Kidney (tissue), 14 donors: ENCODE data around the gene IDH3G. TPM values are rescaled to one million over a fixed set of nuclear protein-coding genes. Genes with fewer than 3 reads are reported as not detected.

Experiments
- DNase-seq, 5 donors: peaks; one replicate each; pipeline ENCODE4 v3.0.0-alpha.2; 2013 to 2020
- FAIRE-seq: peaks from 2 replicates; lab custom pipeline; 2012; peaks lifted over from hg19 to GRCh38; lab: Jason Lieb, UNC
- H3K27ac ChIP-seq, 2 donors: one replicate each; pipeline ENCODE4 v1.7.0; 2013; ENCODE audit warnings: low read depth in 2 of 2, low read length in 2 of 2, inconsistent platforms in 1 of 2
- H3K27me3 ChIP-seq: one replicate; pipeline ENCODE4 v1.7.1; 2013; ENCODE audit warnings: low read length, inconsistent platforms; ENCODE audit not compliant: control insufficient read depth, insufficient read depth
- H3K36me3 ChIP-seq, 3 donors: one replicate each; pipeline versions ENCODE4 v1.7.0 to v1.7.1; 2013; ENCODE audit warnings: low read length in 3 of 3, control low read depth in 1 of 3, inconsistent platforms in 1 of 3; ENCODE audit not compliant: insufficient read depth in 3 of 3, control insufficient read depth in 2 of 3
- H3K4me1 ChIP-seq, 3 donors: one replicate each; pipeline versions ENCODE4 v1.7.0 to v1.7.1; 2013; ENCODE audit warnings: low read length in 3 of 3, inconsistent platforms in 1 of 3, low read depth in 1 of 3; ENCODE audit not compliant: control insufficient read depth in 2 of 3, insufficient read depth in 2 of 3
- H3K4me3 ChIP-seq, 3 donors: one replicate each; pipeline versions ENCODE4 v1.7.0 to v1.8.1; 2013; ENCODE audit warnings: low read length in 3 of 3, control low read depth in 1 of 3, inconsistent platforms in 1 of 3
- H3K9ac ChIP-seq, 3 donors: one replicate each; pipeline versions ENCODE4 v1.7.0 to v1.7.1; 2013; ENCODE audit warnings: low read length in 3 of 3, control low read depth in 1 of 3, inconsistent platforms in 1 of 3
- H3K9me3 ChIP-seq, 3 donors: one replicate each; pipeline versions ENCODE4 v1.7.0 to v1.7.1; 2013; ENCODE audit warnings: low read length in 3 of 3, control low read depth in 1 of 3, inconsistent platforms in 1 of 3; ENCODE audit not compliant: control insufficient read depth in 2 of 3, insufficient read depth in 1 of 3
- intact Hi-C: fragments of 100-400 bp; cut with DNase I; formaldehyde crosslinking; loops from one replicate; pipeline ENCODE4 v1.11.1; 2022
- polyA plus RNA-seq: library from polyadenylated mRNA; stranded (reverse); fragments of 350-450 nt; fragmentation: Illumina TruSeq; extraction: RNeasy Lipid Tissue Mini Kit (QIAGEN cat#74804); gene quantifications from one replicate; pipeline ENCODE4 v1.2.3, GENCODE V29; 2014; ENCODE audit warnings: low read depth, low replicate concordance; ENCODE audit not compliant: insufficient read depth
- total RNA-seq: library from RNA; stranded (reverse); fragmentation: NEBNext Ultra II Directional; extraction: Animal tissue kit (Norgen Biotek cat#: 25700); gene quantifications from one replicate; pipeline ENCODE4 v1.2.1, GENCODE V29; 2021
- TF ChIP-seq, protein P1 (sequence below): IDR thresholded peaks from 3 replicates; pipeline ENCODE4 v1.5.1; 2012; ENCODE audit warnings: mild to moderate bottlenecking, moderate library complexity, borderline replicate concordance; ENCODE audit not compliant: insufficient read depth; ENCODE audit errors: extremely low read depth
- donor health status: control.
- donor health status: control.
- donor health status: control.
- donor health status: control.
- donor health status: control.
- donor health status: DM: yes; HTN: yes; CAD: no.
- donor health status: Normal renal cell carcinoma (clear cell type).

IDH3G gene
- total and polyA plus RNA-seq, 2 donors from 2014 or later, result 62.1 to 100 TPM

- no peak overlapping the region for H3K9ac ChIP-seq
- H3K27me3 ChIP-seq, result no peaks in the 10 kb centered on the region
- no peak overlapping the region for H3K27ac ChIP-seq
- no peak for FAIRE-seq
- no peaks in the 10 kb centered on the region for H3K36me3 ChIP-seq
- TF ChIP-seq, protein P1, sequence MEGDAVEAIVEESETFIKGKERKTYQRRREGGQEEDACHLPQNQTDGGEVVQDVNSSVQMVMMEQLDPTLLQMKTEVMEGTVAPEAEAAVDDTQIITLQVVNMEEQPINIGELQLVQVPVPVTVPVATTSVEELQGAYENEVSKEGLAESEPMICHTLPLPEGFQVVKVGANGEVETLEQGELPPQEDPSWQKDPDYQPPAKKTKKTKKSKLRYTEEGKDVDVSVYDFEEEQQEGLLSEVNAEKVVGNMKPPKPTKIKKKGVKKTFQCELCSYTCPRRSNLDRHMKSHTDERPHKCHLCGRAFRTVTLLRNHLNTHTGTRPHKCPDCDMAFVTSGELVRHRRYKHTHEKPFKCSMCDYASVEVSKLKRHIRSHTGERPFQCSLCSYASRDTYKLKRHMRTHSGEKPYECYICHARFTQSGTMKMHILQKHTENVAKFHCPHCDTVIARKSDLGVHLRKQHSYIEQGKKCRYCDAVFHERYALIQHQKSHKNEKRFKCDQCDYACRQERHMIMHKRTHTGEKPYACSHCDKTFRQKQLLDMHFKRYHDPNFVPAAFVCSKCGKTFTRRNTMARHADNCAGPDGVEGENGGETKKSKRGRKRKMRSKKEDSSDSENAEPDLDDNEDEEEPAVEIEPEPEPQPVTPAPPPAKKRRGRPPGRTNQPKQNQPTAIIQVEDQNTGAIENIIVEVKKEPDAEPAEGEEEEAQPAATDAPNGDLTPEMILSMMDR, result no peak
- H3K9me3 ChIP-seq, result no peaks in the 10 kb centered on the region
- intact Hi-C loops, result no loop called here
- no peak for DNase-seq
- H3K4me1 ChIP-seq, result no peaks in the 10 kb centered on the region
- H3K4me3 ChIP-seq, result no peak overlapping the region
Observed at GRCh38 chrX:153827016-153827415, 32.8 kb upstream of the IDH3G start.

GRCh38 chrX:153825042-153825441, 30.9 kb upstream of the IDH3G start:
- Histone ChIP-seq H3K27me3 (no peaks in the 10 kb centered on the region), H3K4me3 (no peak overlapping the region), H3K27ac (no peak overlapping the region), H3K36me3 (no peaks in the 10 kb centered on the region), H3K9me3 (no peaks in the 10 kb centered on the region), H3K9ac (no peak overlapping the region), H3K4me1 (no peaks in the 10 kb centered on the region)
- DNase-seq (no peak), FAIRE-seq (no peak)
- intact Hi-C loops, result no loop called here
- TF ChIP-seq, protein P1, result no peak

GRCh38 chrX:153824348-153824747, 30.2 kb upstream of the IDH3G start:
- Histone ChIP-seq H3K27ac (no peak overlapping the region), H3K4me3 (no peak overlapping the region), H3K9me3 (no peaks in the 10 kb centered on the region), H3K36me3 (no peaks in the 10 kb centered on the region), H3K9ac (no peak overlapping the region), H3K27me3 (no peaks in the 10 kb centered on the region), H3K4me1 (no peaks in the 10 kb centered on the region)
- intact Hi-C loops, result no loop called here
- DNase-seq, result no peak
- no peak for FAIRE-seq
- TF ChIP-seq, protein P1, result no peak

DNA sequence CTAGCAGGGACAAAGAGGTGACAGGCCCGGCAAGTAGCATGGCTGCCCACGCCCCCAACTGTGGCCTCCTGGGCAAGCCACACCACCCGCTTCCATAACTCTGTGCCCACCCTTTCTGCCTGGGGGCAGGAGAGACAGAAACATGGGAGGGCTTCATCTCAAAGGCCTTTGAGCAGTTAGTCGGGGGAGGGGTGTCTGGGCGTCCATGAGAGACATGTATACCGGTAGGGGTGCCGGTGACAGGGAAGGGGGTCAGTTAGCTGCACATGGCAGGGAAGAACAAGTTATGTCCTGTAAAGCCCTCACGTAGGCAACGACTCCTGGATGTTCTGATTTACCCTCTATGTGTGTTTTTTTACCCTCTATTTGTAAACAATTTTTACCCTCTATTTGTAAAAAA, 26.9 kb upstream of the IDH3G start:
- Histone ChIP-seq H3K9ac (no peak overlapping the region), H3K9me3 (no peaks in the 10 kb centered on the region), H3K36me3 (no peaks in the 10 kb centered on the region), H3K27ac (no peak overlapping the region), H3K4me1 (no peaks in the 10 kb centered on the region), H3K27me3 (no peaks in the 10 kb centered on the region), H3K4me3 (no peak overlapping the region)
- FAIRE-seq (no peak), DNase-seq (no peak)
- TF ChIP-seq, protein P1, result no peak
- intact Hi-C loops, result no loop called here
